ENCODE measurements around the gene SLC38A5.

SLC38A5 gene

DNA sequence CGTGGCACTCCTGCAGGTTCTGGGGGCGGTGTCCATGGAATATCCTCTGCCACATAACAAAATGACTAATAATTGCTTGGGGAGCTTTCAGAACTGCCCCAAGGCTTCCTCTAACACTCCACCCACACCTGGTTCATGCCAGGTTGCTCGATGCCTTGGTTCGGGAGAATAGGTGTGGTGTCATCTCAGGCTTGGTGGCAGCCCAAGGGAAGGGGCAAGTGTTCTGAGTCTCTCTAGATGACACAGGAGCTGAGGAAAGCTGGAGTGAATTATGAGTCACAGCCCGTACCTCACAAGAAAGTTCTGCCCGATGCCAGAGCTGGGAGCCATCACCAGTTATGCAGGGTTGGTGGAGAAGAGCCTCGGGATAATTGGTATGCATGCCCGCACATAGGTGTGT is 20.6 kb upstream of the SLC38A5 start:
- DNase-seq, result no peak

- DNase-seq, result no peak
These were observed 19.8 kb upstream of the SLC38A5 start for GRCh38 chrX:48489892-48490291.

GRCh38 chrX:48489296-48489695 is 19.2 kb upstream of the SLC38A5 start:
- no peak for DNase-seq

DNA sequence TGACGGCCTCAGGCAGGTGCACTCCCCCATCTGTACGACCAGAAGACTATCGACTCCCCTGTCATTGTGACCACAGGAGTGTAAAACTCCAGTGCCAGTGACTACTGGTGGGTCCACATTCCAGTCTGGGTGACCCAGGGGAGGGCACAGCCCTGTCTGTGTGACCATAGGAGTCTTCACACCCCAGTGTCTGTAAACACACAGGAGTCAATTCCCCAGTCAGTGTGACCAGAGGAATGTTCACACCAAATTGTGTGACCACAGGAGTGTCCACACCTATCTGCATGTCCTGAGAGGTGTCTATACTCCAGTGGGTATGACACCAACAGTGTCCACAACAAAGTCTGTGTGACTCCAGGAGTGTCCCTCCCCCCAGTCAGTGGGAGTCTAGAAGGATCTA is 18.0 kb upstream of the SLC38A5 start:
- DNase-seq, result no peak

DNA sequence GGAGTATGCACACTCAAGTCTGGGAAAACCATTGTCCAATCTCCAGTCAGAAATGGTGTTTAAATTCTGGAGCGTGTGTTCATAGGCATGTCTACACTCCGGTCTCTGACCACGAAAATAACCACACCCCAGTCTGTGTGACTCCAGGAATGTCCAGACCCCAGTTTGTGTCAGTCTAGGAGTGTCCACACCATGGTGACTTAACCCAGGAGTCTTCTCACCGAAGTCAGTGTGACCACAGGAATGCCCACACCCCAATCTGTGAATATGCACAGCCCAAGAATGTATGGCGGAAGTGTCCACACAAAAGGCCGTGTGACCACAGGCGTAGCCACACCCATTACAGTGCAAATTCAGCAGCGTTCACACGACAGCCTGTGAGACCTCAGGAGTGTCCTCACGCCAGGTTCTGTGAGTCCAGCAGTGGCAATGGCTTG is 17.3 kb upstream of the SLC38A5 start:
- DNase-seq, result no peak

DNA sequence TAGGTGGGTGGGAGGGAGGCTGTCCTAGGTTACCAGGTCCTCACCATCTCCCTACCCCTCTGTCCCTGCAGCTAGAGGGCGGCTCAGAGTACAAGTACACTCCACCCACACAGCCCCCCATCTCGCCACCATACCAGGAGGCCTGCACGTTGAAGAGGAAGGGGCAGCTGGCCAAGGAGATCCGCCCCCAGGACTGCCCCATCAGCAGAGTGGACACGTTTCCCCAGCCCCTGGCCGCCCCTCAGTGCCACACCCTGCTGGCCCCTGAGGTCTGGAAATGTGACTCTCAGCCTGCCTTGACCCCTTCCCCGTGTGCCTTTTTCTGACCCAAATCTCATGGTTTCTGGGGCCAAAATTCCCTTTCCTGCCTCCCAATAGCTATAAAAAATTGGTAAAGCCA is 12.5 kb upstream of the SLC38A5 start:
- DNase-seq, result no peak

GRCh38 chrX:48480583-48480982 is 10.5 kb upstream of the SLC38A5 start:
- DNase-seq, result no peak

DNA sequence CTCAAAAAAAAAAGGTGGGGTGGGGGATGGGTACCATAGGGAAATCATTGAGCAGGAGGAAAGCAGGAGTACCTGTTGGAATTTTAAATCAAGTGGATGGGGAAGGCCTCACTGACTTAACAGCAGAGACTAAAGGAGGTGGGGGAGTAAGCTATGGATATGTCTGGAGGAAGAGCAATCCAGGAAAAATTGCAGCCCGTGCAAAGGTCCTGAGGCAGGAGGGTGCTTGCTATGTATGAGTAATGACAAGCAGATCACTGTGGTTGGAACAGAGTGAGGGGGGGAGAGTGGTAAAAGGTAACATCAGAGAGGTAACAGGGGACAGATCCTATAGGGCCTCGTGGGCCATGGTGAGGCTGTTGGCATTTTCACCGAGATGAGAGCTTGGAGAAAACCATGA is 10.1 kb upstream of the SLC38A5 start:
- no peak for DNase-seq

DNA sequence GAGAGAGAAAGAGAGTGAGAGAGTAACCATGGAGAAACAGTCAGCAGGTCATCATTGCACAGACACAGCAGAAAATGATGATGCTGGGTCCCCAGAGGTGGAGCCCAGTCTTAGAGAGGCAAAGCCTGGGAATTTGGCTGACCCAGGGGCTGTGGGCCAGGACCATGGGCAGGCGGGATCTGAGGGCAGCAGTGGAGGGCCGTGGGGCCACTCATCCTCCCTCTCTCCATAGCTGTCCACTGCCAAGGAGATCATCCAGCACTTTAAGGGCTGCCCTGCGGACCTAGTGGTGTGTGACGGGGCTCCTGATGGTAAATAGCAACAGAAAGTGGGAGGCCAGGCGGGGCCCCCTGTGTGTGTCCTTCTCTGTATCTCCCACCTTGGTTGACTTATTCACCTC is 8.7 kb upstream of the SLC38A5 start:
- DNase-seq, result no peak

GRCh38 chrX:48477960-48478755 is 8.1 kb upstream of the SLC38A5 start:
- no peak for DNase-seq

- DNase-seq, result no peak
These were observed 6.9 kb upstream of the SLC38A5 start for GRCh38 chrX:48476919-48477318.

DNA sequence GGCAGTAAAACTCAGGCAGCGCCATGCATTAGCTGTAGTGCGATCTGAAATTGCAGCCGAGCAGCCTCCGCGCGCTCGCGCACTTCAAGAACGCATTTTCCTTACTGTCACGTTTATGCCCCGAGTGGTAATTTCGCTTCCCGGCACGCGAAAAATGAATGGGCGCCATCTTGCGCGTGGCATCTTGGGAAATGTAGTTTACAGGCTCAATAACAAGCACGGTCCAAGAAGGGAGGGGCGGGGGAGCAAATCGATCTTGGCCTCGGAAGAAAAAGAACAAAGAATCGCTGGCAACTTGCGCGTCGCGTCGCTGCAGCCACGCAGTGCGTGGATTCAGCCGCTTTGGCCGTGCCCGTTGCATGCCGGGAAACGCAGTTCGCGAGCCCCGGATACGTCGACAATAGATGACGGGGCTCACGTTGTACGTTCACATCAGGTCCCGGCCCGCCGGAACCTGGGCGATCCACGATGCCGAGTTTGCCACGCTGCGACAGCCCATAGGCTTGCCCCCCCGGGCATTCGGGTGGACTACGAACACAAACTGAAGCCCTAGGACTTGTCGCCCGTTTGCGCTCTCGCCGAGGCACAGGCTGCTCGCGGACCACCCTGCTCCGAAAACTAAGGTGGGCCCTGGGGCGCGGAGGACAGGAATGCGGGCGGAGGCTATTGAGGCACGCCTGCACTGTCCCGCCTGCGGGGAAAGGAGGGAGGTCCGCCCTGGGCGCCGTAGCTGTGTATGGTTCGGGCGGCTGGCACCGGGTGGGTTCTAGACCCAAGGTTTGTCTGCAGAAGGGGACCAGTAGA is 5.9 kb upstream of the SLC38A5 start, which contains the start of gene FTSJ1:
FTSJ1 (plus strand) TSS at position 426 of the 804 bp plus-strand sequence. CDS start 1,849 bp downstream, outside the sequence.
- peak; percentile 79 for DNase-seq

DNA sequence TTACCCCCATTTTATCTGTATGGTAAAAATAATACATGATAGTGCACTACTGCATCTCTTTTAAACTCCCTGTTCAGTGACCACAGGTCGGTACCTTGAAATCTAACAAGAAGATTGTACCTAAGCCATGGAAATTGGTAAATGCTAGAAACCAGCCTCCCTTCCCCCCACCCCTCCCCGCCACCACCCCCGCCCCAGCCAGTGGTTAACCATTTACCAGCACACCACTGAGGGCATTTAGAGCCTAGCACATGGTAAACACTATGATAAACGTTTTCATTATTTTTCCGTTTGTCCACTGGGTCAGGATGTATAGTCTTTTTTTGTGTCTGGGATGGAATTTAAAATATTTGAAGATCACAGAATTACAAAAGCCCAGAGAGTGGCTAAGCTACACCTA is 5.2 kb upstream of the SLC38A5 start:
- no peak for DNase-seq

- no peak for DNase-seq
These were observed 4.5 kb upstream of the SLC38A5 start for GRCh38 chrX:48474581-48474980.

DNA sequence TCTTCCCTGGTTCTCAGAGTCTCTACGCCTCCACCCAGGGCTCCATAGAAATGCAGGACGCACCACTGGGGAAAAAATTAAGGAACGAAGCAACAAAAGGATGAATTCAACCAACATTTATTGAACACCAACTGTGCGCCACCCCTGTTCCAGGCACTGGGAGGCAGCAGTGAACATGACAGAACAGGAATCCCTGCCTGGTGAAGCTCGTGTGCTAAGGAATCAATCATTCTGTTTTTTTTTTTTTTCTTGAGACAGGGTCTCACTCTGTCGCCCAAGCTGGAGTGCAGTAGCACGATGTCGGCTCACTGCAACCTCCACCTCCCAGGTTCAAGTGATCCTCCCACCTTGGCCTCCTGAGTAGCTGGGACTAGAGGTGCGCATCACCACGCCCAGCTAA is 4.1 kb upstream of the SLC38A5 start:
- no peak for DNase-seq

DNA sequence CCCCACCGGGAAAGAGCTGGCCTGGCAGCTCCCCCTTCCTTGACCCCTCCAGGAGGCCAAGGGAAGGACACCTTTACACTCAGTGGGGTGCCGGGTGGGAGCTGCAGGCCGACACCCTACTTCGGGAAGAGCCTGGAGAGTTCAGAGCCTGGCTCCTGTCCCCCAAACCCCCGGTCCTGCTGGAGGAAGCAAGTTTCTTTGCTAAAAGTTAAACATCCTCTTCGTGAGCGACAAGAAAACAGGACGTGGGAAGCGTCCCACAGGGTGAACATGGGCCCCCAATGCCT is 3.6 kb upstream of the SLC38A5 start:
- DNase-seq, result no peak

DNA sequence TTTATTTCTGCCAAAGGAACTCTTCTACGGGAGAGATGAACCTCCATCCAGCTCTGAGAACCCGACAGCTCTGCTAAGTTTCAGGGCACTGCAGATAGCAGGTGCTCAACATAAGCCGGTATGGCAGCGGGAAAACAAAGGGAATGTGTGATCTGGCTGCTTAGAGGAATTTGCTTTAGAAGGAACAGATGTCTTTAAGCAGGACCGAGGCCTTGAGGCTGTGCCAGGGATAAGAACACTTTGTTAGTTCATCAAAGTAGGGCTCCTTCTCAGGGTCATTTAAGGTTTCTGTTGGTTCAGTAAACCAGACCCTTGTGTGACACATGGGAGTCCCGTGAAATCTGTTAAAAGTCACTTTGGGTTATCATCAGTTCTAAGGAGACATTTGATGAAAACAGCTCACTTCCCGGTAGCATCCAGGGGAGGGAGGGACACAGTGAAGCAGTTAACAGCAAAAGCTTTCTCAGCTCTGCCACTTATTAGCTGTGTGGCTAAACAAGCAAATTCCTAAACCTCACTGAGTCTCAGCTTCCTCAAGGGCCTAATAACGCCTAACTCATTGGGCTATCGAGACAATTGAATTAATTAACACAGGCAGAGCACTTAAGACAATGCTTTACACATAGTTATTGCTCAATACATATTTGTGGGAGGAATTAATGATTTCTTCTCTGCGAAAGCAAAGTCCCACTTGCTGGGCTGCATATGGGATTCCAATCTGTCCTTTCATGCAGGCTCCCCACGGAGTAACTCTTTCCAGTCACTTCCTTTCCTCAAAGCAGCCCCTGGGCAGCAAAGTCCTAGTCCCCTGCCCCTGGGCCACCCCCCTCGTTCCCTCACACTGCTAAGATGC is 3.0 kb upstream of the SLC38A5 start:
- no peak for DNase-seq

- DNase-seq, result no peak
These were observed 2.2 kb upstream of the SLC38A5 start for GRCh38 chrX:48472225-48472624.

GRCh38 chrX:48471504-48471903 is 1.4 kb upstream of the SLC38A5 start:
- no peak for DNase-seq

GRCh38 chrX:48470833-48471118 is 716 bp upstream of the SLC38A5 start:
- DNase-seq, result no peak

GRCh38 chrX:48468693-48469691 is 1.1 kb downstream of the SLC38A5 start:
- peak; percentile 34 for DNase-seq

DNA sequence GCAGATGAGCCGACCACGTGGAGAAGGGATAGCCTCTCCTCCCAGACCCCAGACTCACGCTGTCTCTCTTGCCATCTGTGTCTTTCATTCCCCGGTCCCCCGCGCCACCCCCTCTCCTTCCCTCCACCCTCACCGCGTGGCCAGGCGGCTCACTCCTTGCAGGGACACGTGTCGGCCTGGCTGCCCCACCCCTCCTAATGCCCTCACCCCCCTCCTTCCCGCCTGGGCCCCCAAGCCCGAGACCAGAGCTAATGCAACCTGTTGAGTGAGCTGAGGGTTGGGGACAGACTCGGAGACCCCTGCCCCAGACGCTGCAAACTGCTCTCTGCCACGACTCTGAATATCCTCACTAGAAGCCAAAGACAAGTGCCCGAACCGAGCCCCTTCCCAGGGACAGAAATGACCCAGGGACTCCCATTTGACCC is 1.8 kb downstream of the SLC38A5 start:
- DNase-seq, result peak; percentile 51
